Measurements from ENCODE around the gene RUNX2. TPM values are rescaled to one million over a fixed set of nuclear protein-coding genes. Genes with fewer than 3 reads are reported as not detected.

Gene RUNX2
- total RNA-seq, 1 donor from 2014 or later, result 0.09 TPM

- H3K4me3 Mint-ChIP-seq, result no peak overlapping the region
- TF ChIP-seq EZH2 (IDR thresholded peaks at IDR 0.05), result no peak
- no peak for TF ChIP-seq CTCF (IDR thresholded peaks at IDR 0.05)
- no peak for TF ChIP-seq EZH2phosphoT487 (IDR thresholded peaks at IDR 0.05)
- H2AFZ ChIP-seq (replicated peaks), result no peak overlapping the region
Measured at GRCh38 chr6:45676380-45676779, 348.2 kb downstream of the RUNX2 start.

GRCh38 chr6:45677381-45678284 lies 349.5 kb downstream of the RUNX2 start:
- Histone ChIP-seq H3K36me3 (no peaks in the 10 kb centered on the region), H3K9me3 (ENCODE audit: low read depth) (no peaks in the 10 kb centered on the region), H3K4me1 (no peaks in the 10 kb centered on the region), H3K4me2 (no peak overlapping the region), H3K27ac (no peak overlapping the region), H3F3A (ENCODE audit: low read depth) (no peaks in the 10 kb centered on the region), H3K9ac (no peak overlapping the region), H4K20me1 (ENCODE audit: low read depth) (no peaks in the 10 kb centered on the region), H2AFZ (replicated peaks) (no peak overlapping the region), H3K27me3 (no peaks in the 10 kb centered on the region), H3K79me2 (ENCODE audit: low read depth) (no peaks in the 10 kb centered on the region), H3K4me3 (no peak overlapping the region)
- H3K36me3 Mint-ChIP-seq, result no peaks in the 10 kb centered on the region
- H3K4me3 Mint-ChIP-seq, result no peak overlapping the region
- peaks cover 18% of the 10 kb centered on the region for H3K4me1 Mint-ChIP-seq
- H3K27ac Mint-ChIP-seq, result no peak overlapping the region
- H3K9me3 Mint-ChIP-seq, result peaks cover 15% of the 10 kb centered on the region
- peaks cover 15% of the 10 kb centered on the region for H3K27me3 Mint-ChIP-seq (ENCODE audit: insufficient read depth, low read depth)
- no peak for DNase-seq (ENCODE audit: low spot score)
- TF ChIP-seq EZH2 (IDR thresholded peaks at IDR 0.05), result no peak
- TF ChIP-seq CTCF (IDR thresholded peaks at IDR 0.05), result no peak
- no peak for TF ChIP-seq EZH2phosphoT487 (IDR thresholded peaks at IDR 0.05)

More at GRCh38 chr6:45676380-45676779, 348.2 kb downstream of the RUNX2 start:
- Mint-ChIP-seq H3K27ac (no peak overlapping the region), H3K36me3 (no peaks in the 10 kb centered on the region), H3K27me3 (ENCODE audit: insufficient read depth, low read depth) (peaks cover 12% of the 10 kb centered on the region), H3K9me3 (peaks cover 12% of the 10 kb centered on the region), H3K4me1 (peaks cover 18% of the 10 kb centered on the region)
- no peaks in the 10 kb centered on the region for H3K79me2 ChIP-seq (ENCODE audit: low read depth)
- no peaks in the 10 kb centered on the region for H3K4me1 ChIP-seq
- no peak overlapping the region for H3K27ac ChIP-seq
- no peak for DNase-seq (ENCODE audit: low spot score)
- no peak overlapping the region for H3K9ac ChIP-seq
- H3F3A ChIP-seq (ENCODE audit: low read depth), result no peaks in the 10 kb centered on the region
- no peak overlapping the region for H3K4me3 ChIP-seq
- no peak overlapping the region for H3K4me2 ChIP-seq
- H3K9me3 ChIP-seq (ENCODE audit: low read depth), result no peaks in the 10 kb centered on the region
- no peaks in the 10 kb centered on the region for H4K20me1 ChIP-seq (ENCODE audit: low read depth)
- no peaks in the 10 kb centered on the region for H3K36me3 ChIP-seq
- no peaks in the 10 kb centered on the region for H3K27me3 ChIP-seq

- Mint-ChIP-seq H3K36me3 (no peaks in the 10 kb centered on the region), H3K4me3 (no peak overlapping the region), H3K27ac (no peak overlapping the region), H3K4me1 (peaks cover 18% of the 10 kb centered on the region), H3K27me3 (ENCODE audit: insufficient read depth, low read depth) (peaks cover 15% of the 10 kb centered on the region), H3K9me3 (peaks cover 17% of the 10 kb centered on the region)
- no peaks in the 10 kb centered on the region for H3K27me3 ChIP-seq
- no peak overlapping the region for H3K4me3 ChIP-seq
- H3K4me1 ChIP-seq, result no peaks in the 10 kb centered on the region
- no peaks in the 10 kb centered on the region for H3K36me3 ChIP-seq
- H3K9ac ChIP-seq, result no peak overlapping the region
- H3K4me2 ChIP-seq, result no peak overlapping the region
- no peak overlapping the region for H2AFZ ChIP-seq (replicated peaks)
- no peaks in the 10 kb centered on the region for H3F3A ChIP-seq (ENCODE audit: low read depth)
- no peak for DNase-seq (ENCODE audit: low spot score)
- H3K27ac ChIP-seq, result no peak overlapping the region
- no peaks in the 10 kb centered on the region for H3K79me2 ChIP-seq (ENCODE audit: low read depth)
- TF ChIP-seq CTCF (IDR thresholded peaks at IDR 0.05), result no peak
- no peak for TF ChIP-seq EZH2 (IDR thresholded peaks at IDR 0.05)
- TF ChIP-seq EZH2phosphoT487 (IDR thresholded peaks at IDR 0.05), result no peak
- no peaks in the 10 kb centered on the region for H3K9me3 ChIP-seq (ENCODE audit: low read depth)
- no peaks in the 10 kb centered on the region for H4K20me1 ChIP-seq (ENCODE audit: low read depth)
Measured at GRCh38 chr6:45678285-45678607, 350.1 kb downstream of the RUNX2 start.
